OCI-M2 (cell line): ENCODE measurements around the gene GP1BA.
A peak's percentile ranks its signal among the peaks of the same experiment; 100 is the strongest.

ENCODE experiments used
- DNase-seq: peaks from one replicate; lab custom pipeline; 2025; ENCODE audit not compliant: unreplicated experiment; lab: John Stamatoyannopoulos, UW

The GP1BA gene

DNA sequence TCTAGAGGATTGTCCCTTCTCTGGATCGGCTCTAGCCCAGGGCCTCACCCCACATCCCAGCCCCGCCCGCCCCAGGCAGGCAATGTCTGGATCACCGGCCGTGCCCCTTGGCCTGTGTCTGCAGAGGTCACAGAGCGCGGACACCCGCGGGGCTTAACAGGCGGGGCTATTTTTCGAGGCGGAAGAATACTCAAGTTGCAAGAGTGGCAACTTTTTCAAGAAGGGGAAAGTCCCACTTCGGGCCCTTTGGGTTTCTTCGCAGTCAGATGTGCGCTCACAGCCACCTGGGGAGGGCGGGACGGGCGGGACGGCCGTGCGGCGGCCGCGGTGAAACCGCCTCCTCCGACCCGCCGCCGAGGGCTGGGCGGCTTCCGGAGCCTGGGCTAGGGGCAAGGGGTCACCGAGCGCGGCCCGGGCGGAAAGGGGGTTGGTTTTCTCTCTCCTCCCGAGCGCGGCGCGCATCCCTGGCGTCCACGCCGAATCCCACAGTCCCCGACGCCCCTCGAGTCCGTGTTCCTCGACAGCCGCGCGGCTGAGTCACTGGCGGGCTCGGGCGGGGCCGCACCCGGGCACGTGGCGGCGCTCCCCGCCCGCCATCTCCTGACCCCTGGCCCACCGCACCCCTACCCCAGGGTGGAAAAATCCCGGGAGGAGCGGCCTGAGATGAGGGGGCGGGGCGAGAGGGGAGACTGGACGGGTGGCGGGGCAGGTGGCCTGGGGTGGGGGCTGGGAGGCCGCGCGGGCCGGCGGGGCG, 17.4 kb downstream of the GP1BA start:
- no peak for DNase-seq

DNA sequence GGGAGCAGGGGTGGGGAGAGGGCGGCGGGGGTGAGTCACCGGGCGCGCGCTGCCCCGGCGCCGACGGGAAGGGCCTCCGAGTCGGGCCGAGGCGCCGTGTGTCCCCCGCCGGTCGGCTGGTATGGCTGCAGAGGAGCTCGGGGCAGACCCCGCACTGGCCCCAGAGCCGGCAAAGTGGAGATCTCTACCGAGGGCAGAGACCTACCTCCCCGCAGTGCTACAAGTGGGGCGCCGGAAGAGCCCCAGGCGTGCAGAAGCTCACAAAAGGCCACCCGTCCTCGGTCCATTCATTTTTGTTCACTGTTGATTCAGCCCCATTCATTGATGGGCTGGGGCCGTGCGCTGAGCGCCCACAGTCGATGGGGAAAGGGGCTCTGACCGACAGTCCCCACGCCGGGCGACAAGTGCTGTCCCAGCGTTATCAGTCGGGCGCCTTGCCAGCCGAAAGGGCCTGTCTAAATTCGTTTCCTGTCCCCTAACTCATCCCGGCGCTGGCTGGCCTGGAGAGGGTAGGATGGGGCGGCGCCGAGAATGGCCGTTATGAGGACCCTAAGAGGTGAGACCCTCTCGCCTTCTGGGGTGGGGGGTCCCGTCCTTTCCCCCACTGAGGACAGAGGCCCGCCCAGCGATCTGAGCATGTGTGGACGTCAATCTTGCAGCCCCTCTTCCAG, 18.1 kb downstream of the GP1BA start:
- DNase-seq = no peak

DNA sequence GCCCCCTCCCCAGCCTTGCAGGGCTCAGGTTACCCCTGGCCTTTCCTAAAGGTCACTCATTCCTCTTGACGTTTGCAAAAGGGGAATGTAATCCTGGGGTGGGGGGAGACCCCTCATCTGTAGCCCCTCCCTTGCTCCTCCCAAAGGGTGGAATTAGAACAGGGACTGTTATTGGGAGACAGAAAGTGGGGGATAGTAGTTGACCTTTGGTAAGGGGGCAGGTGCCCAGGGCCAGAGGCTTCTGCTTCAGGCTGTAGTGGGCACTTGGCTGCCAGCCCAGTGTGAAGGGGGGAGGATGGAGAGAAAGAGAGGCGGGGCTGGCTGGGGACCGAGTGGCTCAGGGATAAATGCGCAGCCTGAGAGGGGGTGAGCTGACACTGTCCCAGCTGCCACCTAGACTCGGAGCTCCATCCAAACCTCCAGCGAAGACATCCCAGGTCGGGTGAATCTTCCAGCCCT, 18.7 kb downstream of the GP1BA start, which contains the start of gene ENO3:
Gene ENO3, plus strand, starts transcription at position 374 of the 459 bp plus-strand sequence. CDS start 711 bp downstream, outside the sequence.
- no peak for DNase-seq

DNA sequence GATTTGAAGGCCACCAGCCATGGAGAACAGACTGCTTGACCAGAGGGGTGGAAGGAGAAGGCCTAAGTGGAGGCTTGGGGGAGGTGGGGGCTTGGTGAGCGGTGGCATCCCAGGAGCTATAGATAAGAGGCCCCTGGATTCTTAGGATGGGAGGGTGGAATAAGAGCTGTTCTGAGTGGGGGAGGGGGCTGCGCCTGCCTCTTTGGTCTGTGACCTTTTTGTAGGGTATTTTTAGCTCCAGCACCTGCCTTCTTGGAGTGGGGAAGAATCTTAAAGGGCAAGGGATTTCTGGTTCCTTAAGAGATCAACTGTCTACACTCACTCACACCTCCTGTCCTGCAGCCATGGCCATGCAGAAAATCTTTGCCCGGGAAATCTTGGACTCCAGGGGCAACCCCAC, 19.4 kb downstream of the GP1BA start:
- DNase-seq = no peak

DNA sequence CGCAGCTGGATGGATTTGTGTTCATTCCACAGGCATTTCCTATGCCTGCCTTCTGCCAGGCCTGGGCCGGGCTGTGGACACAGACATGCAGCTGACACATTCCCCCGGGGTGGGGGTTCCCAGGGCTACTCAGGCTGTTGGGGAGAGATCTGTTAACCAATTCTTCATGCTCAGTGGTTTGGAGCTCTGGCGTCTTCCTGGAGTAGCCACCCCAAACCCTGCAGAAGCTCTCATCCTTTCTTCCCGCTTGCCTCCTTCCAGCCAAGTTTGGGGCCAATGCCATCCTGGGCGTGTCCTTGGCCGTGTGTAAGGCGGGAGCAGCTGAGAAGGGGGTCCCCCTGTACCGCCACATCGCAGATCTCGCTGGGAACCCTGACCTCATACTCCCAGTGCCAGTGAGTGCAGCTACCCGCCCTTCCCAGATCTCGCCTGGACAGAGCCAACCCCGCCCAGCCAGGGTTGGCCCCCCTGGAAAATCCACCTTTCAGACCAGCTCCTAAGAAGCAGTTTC, 21.4 kb downstream of the GP1BA start:
- no peak for DNase-seq

DNA sequence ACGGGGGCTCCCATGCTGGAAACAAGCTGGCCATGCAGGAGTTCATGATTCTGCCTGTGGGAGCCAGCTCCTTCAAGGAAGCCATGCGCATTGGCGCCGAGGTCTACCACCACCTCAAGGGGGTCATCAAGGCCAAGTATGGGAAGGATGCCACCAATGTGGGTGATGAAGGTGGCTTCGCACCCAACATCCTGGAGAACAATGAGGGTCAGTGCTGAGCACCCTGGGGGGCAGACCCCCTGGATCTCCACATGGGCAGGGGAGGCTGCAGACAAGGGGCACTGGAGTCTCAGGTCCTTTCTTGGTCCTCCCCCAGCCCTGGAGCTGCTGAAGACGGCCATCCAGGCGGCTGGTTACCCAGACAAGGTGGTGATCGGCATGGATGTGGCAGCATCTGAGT, 23.0 kb downstream of the GP1BA start:
- no peak for DNase-seq

DNA sequence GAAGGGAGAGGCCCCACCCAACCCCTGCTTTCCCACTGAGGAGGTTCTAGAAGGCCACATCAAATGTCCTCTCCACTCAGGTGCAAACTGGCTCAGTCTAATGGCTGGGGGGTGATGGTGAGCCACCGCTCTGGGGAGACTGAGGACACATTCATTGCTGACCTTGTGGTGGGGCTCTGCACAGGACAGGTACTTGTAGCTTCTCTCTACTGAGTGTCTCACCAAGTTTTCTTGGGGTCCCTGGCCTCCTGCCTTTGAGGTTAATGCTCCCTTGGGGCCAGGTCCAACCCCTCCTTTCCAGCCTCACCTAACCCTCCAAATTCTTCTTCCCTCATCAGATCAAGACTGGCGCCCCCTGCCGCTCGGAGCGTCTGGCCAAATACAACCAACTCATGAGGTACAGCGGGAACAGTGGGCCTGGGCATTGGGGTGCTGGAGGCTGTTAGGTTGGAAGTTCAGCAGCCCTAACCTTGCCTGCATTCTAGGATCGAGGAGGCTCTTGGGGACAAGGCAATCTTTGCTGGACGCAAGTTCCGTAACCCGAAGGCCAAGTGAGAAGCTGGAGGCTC, 24.5 kb downstream of the GP1BA start:
- no peak for DNase-seq

DNA sequence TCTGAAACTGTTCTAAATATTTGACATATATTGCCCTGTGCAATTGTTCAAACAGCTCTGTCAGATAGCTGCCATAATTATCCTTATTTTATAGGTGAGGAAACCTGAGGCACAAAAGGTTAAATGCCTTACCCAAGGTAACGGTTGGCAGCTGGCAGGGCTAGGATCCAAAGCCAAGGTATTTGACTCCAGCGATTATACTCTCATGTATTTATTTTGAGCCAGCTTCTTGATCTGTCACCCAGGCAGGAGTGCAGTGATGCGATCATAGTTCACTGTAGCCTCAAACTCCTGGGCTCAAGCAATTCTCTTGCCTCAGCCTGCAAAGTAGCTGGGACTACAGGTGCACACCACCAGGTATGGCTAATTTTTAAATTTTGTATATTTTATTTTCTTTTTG, 26.0 kb downstream of the GP1BA start:
- DNase-seq = no peak

DNA sequence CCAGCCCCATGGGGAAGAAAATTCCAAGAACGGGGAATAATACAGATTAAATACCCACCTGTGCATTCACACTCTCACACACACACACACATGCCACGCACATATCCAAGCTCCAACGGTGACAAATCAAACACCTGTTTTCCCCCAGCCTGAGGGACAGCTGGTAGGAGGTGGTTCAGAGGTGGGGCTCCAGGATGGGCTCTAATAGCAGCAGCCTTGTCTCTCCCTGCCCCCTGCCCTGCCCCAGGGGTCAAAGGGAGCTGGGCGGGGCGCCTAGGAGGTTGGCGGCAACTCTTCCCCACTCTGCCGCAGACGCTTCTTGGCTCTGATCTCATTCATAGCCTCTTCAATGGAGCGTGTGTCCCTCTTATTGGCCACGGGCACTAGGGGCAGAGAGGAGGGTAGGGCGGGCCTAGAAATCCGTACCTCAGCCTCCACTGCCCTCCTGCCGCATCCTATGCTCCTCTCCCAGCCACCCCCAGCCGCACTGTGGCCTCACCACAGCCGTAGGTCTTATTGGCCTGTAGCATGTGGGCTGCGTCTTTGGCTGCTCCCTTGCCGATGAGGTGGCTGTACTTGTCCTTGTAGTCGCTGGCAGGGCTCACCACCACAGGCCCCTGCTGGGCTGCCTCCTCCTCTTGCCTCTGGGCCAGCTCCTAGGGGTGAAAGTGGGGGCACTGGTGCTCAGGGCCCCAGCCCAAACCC, 27.3 kb downstream of the GP1BA start:
- DNase-seq = no peak

DNA sequence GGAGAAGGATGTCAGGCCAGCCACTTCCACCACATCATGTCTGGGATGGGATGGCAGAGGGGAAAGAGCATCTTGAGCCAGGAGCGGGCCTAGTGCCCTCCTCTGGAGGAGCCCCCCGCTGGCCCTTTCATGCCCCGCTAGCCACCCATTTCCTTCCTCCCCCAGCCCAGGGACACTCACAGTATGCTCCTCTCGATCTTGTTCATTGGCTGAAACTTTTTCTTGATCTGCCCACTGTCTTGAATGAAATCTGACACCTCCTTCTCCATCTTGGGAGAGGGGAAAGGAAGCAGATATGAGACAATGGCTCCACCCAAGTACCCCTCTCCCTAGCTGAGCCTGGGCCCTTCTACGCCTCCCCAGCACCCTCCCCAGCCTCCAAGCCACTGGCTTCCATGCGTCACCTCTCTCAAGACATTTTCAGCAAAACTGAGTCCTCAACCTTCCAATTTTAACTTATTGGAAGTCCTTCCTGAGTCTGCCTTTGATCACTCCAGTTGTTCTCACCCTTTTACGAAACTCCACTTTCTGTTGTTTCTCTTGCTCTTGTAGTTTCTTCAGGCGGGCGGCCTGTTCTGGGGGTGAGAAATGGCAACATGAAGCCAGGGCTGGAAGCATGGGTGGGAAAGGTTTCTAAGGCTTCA, 28.3 kb downstream of the GP1BA start:
- DNase-seq = no peak

DNA sequence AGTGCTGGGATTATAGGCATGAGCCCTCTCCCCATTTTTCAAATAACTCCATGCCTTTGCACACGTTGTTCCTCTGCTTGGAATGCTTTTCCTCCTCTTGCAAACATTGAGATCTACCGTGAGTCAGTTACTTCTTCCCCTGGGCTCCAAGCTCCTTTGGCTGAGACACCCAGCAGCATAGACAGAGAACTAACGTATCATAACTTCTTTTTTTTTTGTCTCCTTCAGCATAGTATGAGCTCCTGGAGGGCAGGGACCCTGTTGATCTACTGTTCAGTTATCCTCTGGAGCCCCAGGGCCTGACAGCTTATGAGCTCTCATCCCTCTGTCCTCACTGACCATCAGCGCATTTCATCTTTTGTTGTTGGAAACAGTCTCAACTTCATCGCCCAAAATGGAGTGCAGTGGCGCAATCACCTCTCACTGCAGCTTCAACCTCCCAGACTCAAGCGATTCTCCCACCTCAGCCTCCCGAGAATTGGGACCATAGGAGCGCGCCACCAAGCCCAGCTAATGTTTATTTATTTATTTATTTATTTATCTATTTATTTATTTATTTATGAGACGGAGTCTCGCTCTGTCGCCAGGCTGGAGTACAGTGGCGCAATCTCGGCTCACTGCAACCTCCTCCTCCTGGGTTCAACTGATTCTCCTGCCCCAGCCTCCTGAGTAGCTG, 33.4 kb downstream of the GP1BA start:
- DNase-seq = no peak

DNA sequence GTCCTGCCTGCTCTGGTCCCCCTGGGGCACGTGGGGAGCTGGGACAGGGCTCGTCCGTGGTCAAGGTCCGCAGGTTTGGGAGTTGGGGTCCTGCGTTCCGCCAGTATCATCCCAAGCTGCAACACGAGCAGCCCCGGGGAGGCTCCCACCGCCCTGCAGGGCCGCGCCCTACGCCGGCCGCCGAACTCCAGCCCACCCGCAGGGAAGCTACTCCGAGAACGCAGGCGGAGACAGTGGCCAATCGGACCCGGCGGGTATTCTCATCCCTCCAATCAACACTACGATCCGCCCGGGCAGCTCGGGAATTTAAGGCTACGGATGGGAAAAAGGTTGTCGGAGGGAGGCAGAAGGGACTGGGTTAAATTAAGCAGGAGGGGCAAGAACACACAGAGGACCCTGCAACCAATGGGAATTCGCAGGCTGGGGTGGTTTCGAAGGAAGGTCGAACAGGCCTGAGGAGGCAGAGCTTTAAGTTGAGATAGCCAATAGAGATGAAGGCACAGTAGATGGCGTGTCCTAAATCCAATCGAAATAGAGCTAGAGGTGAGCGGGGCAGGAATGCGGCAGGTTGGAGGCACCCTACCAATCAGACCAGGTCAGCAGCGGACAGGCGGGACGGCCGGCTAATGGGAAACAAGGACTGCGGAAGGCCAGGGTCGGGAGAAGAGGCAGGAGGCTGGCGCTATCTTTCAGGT, 34.9 kb downstream of the GP1BA start:
- peak; percentile 96 for DNase-seq

DNA sequence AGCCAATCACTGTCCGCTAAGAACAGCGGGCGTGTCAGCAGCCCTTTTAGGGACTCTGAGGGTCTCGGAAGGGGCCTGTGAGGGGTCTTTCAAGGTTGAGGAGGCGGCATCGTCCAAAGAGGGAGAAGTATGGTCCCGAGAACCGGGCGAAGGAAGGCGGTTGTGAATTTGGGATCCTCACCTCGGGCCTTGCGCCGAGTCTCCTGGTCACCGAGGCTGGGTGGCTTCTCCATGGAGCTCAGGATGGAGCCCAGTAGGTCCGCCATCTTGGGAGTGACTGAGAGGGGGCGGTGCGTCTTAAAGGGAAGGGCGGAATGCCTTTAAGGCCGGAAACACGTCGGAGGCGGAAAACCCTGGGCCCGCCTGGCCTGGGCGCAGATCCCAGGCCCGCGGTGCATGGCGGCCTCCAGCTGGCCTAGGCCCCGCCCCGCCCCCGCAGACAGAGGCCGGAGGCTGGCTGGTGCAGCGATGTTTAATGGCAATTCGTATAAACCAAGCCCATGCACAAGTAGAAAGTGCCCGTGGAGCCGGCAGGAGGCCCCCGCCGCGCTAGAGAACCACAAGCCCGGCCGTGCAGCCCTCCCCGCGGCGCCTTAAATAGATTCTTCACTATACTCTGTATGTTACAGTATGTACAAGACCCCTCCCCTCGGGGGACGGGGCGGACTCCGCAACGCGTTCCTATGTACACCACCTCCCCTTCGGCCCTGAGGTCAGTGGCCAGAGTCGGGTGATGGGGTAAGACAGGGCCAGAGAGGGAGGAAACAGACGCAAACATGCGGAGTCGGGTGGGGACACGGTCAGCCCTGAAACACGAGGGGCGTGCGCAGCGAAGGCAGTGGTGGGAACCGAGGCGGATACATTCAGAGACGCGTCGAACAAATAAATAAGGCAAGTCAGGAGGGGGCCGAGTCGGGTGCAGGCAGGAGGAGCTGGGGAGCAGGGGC, 35.7 kb downstream of the GP1BA start, which contains the start of gene SPAG7:
Gene SPAG7, minus strand, starts transcription at position 279 of the 947 bp plus-strand sequence. Its CDS starts 13 bp downstream, at position 266.
- peak; percentile 96 for DNase-seq

DNA sequence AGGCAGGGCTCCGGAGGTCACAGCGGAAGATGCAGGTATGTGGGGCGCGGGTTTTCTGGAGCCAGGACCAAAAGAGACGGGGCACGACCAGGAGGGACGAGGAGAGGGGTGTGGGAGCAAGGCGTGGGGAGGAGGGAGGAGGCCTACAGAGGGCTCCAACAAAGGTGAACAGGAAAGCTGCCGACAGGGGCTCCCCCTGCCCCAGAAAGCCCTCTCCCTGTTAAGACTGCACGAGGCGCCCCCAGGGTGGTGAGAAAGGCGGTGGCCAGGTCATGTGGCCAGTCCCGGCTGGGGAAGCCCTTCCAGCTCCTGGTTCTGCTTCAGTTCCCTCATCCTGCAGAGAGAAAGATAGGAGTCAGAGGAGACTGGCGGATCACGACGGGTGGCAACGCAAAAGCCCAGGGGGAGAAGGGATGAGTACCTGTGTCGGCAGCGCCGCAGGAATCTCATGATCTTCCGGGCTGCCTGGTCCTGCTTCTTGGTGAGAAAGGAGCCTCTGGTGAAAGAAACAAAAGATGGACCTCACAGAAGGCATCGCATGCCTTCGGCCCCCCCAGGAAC, 36.5 kb downstream of the GP1BA start:
- no peak for DNase-seq

DNA sequence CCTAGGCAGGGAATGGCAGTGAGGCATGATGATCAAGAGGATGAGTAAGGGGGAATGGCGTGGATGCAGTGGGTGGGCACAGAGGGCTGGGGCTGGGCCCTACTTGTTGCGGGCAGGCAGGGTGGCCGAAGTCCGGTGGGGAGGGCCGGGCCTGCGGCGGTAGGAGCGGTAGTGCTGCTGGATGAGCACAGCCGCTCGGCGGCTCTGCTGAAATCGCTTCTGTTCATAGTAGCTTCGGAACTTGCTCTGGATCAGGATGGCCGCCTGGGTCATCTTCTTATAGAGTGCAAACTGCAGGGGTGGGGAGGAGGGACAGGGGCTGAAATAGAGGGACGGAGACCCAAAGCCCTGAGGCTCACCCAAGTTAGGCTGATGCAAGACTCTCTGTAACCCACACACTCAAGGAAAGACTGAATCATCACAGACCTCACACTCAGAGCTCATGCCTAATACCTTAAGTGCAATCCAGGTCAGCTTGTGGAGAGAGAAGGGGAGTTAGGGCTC, 37.0 kb downstream of the GP1BA start:
- no peak for DNase-seq

DNA sequence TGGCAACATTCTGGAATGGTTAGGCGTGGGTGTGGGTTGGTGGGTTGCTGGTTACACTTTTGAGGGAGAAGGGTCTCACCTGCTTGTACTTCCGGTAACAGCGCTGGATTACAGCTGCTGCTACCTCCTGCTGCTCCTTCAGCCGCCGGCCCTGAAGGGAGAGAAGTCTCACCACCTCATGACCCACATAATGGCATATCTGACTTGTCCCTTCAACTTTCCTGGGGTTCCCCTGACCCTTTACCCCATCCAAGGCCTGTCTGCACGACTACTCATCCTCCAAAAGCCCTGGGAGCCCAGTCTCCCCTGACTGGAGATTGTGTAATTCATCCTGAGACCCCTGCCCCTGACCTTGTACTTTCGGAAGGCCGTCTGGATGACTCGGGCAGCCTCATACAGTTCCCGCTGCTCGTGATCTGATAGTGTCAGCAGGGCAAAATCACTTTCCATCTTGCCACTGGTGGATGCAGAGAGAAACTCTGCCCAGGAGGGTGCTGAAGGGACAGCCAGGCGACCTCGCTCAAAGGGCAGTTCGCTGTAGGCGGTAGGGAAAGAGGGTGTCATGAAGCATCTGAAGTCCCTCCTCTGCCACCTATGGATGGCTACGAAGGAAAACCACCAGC, 37.6 kb downstream of the GP1BA start:
- DNase-seq = no peak

DNA sequence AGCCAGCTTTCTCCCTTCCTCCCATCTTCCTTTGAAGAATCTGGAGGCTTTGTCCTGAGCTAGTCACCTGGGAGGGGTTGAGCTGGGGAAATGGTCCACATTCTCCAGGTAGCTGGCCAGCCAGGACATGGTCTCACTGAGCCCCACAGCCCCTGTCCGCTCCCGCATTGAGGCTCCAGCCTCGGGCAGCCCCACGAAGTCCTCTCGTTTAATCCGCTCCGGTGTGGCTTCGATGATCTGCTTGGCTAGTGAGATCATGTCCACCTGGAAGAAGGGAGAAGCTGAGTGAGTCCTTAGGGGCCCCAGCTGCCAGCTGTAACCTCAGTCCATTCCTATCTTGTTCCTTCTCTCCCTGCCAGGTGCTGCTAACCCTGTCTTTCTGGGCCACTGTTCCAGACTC, 38.2 kb downstream of the GP1BA start:
- no peak for DNase-seq
